Measurements from ENCODE around the gene SPATS2L.

DNA sequence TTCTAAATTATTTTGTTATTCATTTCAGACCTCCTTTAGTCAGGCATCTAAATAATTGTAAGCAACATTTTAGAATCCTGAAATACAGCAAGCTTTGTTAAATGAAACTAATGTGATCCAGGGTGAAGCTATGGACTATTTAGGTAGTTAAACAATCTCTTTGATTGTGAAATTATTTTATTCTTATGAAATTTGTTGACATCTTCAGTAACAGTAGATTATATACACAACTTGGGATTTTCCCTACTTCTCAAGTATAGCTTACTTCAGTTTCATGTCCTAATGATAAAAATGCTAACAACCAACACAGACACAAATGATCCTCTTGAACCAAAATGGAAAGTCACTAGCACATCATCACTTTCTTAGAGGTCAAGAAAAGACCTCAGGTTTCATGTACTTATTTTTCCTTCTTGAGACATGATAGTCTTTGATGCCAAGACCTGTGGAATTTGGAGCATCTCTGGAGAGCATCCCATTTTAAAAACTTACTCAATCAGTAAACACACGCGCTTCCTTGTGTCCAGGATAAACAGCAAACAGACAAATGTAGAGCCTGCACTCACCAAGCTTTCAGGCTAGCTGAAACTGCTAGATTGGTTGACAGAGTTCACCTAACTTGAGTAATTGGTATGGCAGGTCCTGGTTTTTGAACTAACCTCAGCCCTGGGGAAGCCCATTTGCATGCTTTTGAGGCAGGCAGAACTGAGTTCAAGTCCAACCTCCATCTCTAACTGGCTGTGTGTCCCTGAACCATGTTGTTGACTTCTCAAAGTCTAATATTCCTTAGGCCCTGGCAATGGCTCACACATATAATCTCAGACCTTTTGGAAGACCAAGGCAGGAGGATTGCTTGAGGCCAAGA is 155.6 kb downstream of the SPATS2L start:
- no peak for TF ChIP-seq CTCF (IDR thresholded peaks at IDR 0.05)
- TF ChIP-seq EZH2 (IDR thresholded peaks at IDR 0.05): no peak
